Measurements from ENCODE around the gene RBP5. TPM values are rescaled to one million over a fixed set of nuclear protein-coding genes. Genes with fewer than 3 reads are reported as not detected.

RBP5 gene
- total and polyA plus RNA-seq, 2 experiments from 2014 or later = 1.5 to 8.9 TPM

DNA sequence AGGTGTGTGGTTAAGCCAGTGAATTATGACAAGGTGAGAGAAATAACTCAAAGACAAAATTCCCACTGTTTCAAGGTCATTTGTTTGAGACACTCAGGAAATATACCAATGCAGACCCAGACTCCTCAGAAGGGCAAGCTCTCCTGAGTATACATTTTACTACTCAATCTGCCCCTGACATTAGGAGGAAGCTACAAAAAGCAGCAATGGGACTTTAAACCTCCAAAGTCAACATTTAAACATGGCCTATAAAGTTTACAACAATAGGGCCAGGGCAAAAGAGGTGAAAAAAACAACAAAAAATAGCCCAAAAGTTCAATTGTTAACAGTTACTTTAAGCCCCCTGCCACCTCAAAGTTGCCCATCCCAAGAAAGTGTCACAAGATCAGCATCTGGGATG lies 41.3 kb upstream of the RBP5 start:
- Histone ChIP-seq H3K4me1 (ENCODE audit: low read depth) (no peaks in the 10 kb centered on the region), H3K4me3 (no peak overlapping the region), H3K36me3 (no peaks in the 10 kb centered on the region), H3K9me3 (ENCODE audit: low read depth) (no peaks in the 10 kb centered on the region), H3K27ac (no peak overlapping the region), H3K27me3 (no peaks in the 10 kb centered on the region)
- no peak for DNase-seq (ENCODE audit: low read depth in 1 of 2, low spot score in 1 of 2)
- TF ChIP-seq, protein P1, sequence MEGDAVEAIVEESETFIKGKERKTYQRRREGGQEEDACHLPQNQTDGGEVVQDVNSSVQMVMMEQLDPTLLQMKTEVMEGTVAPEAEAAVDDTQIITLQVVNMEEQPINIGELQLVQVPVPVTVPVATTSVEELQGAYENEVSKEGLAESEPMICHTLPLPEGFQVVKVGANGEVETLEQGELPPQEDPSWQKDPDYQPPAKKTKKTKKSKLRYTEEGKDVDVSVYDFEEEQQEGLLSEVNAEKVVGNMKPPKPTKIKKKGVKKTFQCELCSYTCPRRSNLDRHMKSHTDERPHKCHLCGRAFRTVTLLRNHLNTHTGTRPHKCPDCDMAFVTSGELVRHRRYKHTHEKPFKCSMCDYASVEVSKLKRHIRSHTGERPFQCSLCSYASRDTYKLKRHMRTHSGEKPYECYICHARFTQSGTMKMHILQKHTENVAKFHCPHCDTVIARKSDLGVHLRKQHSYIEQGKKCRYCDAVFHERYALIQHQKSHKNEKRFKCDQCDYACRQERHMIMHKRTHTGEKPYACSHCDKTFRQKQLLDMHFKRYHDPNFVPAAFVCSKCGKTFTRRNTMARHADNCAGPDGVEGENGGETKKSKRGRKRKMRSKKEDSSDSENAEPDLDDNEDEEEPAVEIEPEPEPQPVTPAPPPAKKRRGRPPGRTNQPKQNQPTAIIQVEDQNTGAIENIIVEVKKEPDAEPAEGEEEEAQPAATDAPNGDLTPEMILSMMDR (IDR thresholded peaks at IDR 0.05; ENCODE audit: low read depth, low read length) = no peak

DNA sequence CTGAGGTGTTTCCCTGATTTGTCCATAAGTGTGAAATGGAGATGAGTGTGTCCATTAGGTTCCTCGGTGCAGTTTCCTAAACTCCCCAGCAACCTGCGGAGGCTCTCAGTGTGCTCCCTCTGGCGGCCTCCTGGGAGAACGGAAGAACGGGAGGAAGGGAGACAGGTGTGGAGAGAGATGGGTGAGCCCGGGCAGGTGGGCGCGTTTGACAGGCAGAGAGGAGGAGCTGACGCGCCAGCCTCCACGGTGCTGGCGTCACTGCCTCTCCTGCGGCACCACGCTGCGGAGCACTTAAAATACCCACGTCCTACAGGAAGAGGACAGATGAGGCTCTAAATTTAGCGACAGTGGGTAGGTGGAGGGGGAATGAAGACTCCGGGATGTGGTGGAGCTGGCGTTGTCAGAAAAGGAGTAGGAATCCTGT lies 34.0 kb upstream of the RBP5 start:
- Histone ChIP-seq H3K36me3 (no peaks in the 10 kb centered on the region), H3K27me3 (no peaks in the 10 kb centered on the region), H3K4me1 (ENCODE audit: low read depth) (no peaks in the 10 kb centered on the region), H3K27ac (no peak overlapping the region), H3K4me3 (no peak overlapping the region), H3K9me3 (ENCODE audit: low read depth) (no peaks in the 10 kb centered on the region)
- peak in 1 of 2 donors; percentile 65 for DNase-seq (ENCODE audit: low read depth in 1 of 2, low spot score in 1 of 2)
- TF ChIP-seq, protein P1 (IDR thresholded peaks at IDR 0.05; ENCODE audit: low read depth, low read length) = peak; percentile 59

- Histone ChIP-seq H3K36me3 (no peaks in the 10 kb centered on the region), H3K27me3 (no peaks in the 10 kb centered on the region), H3K4me3 (no peak overlapping the region), H3K4me1 (ENCODE audit: low read depth) (no peaks in the 10 kb centered on the region), H3K27ac (no peak overlapping the region), H3K9me3 (ENCODE audit: low read depth) (no peaks in the 10 kb centered on the region)
- TF ChIP-seq, protein P1 (IDR thresholded peaks at IDR 0.05; ENCODE audit: low read depth, low read length) = no peak
- DNase-seq (ENCODE audit: low read depth in 1 of 2, low spot score in 1 of 2) = peak in 1 of 2 donors; percentile 56
Observed at GRCh38 chr12:7161811-7162210, 33.1 kb upstream of the RBP5 start.

DNA sequence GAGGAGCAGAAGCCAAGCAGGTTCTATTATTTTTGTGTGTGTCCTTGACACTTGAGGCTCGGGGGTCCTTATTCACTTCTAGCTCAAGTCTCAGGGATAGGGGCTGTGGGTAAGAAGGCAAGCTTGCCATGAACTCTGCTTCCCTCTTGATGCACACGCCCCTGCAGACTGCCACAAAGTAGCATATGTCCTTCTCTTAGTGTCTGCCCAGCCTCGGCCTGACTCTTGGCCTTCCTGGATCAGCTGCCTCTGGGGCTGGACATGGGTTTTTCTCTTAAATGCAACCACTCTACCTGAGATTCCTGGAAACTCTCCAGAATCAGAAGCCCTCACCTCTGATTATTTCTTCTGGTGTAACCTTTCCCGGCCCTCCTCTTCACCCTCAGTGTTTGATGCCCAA lies 32.6 kb upstream of the RBP5 start:
- H3K27me3 ChIP-seq = no peaks in the 10 kb centered on the region
- H3K36me3 ChIP-seq = no peaks in the 10 kb centered on the region
- no peak overlapping the region for H3K27ac ChIP-seq
- no peaks in the 10 kb centered on the region for H3K4me1 ChIP-seq (ENCODE audit: low read depth)
- TF ChIP-seq, protein P1 (IDR thresholded peaks at IDR 0.05; ENCODE audit: low read depth, low read length) = no peak
- DNase-seq (ENCODE audit: low read depth in 1 of 2, low spot score in 1 of 2) = no peak
- no peaks in the 10 kb centered on the region for H3K9me3 ChIP-seq (ENCODE audit: low read depth)
- H3K4me3 ChIP-seq = no peak overlapping the region

DNA sequence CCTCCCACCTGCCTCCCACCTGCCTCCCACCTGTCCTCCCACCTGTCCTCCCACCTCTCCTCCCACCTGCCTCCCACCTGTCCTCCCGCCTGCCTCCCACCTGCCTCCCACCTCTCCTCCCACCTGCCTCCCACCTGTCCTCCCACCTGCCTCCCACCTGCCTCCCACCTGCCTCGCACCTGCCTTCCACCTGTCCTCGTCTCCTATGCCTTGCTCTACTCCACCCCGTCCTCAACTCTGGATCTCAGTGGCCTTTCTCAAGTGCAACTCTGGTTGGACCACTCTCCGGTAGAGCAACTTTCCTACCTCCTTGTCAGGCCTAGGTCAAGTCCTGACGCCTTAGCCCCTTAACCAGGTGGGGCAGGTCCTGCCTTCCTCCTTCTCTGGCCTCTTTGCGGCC lies 31.5 kb upstream of the RBP5 start:
- H3K36me3 ChIP-seq = no peaks in the 10 kb centered on the region
- H3K4me3 ChIP-seq = no peak overlapping the region
- H3K27ac ChIP-seq = no peak overlapping the region
- H3K9me3 ChIP-seq (ENCODE audit: low read depth) = no peaks in the 10 kb centered on the region
- H3K27me3 ChIP-seq = no peaks in the 10 kb centered on the region
- TF ChIP-seq, protein P1 (IDR thresholded peaks at IDR 0.05; ENCODE audit: low read depth, low read length) = no peak
- DNase-seq (ENCODE audit: low read depth in 1 of 2, low spot score in 1 of 2) = no peak
- peaks cover 8% of the 10 kb centered on the region for H3K4me1 ChIP-seq (ENCODE audit: low read depth)
